CD4-positive, alpha-beta T cell treated with Interleukin-17A for 4 hours (primary cell): ENCODE results near the gene NFIA.
"Not testable (repeated sequence)": the region's sequence is repeated elsewhere in the genome, so short reads cannot be mapped to it uniquely, and the experiment has no call there.

Source experiments
- DNase-seq: peaks from one replicate; pipeline ENCODE4 v3.0.0-alpha.2; 2020; ENCODE audit warnings: mixed read lengths

Gene NFIA

DNA sequence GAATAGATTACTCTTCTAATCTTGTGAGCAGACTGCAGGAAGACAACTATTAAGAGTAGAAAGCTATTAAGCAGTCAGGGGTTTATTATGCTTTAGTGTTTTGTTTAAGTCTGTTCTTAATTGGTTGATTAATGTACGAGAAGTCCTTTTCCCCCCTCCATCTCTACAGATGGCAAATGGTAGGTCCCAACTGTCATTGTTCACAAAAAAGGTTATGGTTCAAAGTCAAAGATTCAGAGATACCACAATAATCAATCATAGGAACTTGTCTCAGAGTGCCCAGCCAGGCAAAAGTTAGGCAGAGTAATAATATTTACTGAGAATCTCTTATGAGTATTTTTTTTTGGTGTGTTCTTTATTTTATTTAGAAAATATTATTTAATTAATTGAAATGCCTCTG lies 26.8 kb downstream of the NFIA start:
- DNase-seq: no peak

DNA sequence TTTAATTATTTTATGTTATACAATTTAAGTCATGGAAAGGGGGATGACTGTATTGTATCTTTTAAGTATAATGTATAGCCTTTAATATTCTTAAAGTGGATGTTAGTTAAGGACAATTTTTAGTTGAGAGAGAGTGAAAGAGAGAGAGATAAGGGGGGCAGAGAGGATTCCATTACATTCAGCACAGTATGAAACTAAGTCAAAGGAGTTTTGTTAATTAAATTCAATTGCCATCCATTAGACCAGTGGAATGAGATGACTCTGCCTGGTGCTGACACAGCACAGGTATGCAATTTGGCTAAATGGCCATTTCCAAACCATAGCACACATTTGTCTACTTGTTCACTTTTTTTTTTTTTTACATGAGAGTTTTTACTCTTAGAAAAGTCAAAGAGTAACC lies 27.5 kb downstream of the NFIA start:
- no peak for DNase-seq

DNA sequence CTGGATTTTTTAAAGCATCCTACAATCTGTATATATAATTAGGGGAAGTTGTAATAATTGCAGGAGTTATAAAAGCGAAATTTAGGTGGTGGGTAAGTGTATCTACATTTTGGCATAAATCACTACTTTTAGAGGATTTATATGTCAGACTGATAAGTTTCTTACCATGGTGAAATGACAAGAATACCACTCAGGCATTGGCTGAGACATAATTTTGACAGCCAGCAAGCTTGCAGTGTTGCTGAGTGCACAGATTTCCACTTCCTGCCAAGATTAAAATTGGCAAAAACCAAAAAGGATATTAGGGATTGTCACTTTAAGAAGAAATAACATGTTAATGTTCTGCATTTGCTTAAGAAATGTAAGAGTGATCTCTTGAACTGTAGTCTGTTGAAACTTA lies 28.2 kb downstream of the NFIA start:
- no peak for DNase-seq

DNA sequence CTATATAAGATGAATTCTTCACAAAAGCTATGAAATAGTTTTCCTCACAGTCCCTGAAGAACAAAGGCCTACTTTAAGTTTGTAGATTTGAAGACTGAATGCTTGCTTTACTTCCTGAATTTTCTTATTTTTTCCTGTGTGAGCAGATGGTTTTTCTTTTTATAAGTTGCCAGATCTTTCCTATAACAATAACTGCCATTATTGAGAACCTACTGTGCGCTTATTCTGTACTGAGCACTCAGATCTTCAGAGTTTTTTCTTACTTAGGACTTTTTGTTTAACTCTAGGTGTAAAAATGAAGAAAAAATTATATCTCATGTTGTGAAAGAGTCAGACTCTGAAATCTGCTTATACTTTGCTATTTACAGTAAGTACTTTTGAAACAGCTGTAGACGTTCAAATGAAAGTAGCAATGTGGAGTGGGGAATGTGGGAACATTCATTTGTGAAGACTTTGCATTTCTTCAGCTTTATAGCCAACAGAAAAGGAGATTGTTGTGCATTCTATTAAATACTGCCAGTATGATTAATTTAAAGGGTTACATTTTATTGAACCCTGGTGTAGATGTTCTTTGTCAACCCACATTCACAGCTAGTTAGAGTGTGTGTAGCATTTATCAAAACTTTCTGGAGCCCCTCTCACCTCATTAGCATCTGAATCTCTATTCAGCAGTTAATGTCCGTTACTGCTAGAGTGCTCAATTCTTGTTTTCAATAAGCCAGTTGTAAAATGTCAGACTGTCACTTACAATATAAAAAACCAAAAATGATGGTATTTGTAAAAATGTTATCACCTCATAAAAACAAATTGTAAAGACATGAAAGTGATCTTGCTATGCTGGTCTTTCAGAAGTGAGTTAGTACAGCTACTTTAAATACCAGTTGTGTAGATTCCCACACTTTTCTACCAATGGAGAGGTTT lies 29.0 kb downstream of the NFIA start:
- no peak for DNase-seq

DNA sequence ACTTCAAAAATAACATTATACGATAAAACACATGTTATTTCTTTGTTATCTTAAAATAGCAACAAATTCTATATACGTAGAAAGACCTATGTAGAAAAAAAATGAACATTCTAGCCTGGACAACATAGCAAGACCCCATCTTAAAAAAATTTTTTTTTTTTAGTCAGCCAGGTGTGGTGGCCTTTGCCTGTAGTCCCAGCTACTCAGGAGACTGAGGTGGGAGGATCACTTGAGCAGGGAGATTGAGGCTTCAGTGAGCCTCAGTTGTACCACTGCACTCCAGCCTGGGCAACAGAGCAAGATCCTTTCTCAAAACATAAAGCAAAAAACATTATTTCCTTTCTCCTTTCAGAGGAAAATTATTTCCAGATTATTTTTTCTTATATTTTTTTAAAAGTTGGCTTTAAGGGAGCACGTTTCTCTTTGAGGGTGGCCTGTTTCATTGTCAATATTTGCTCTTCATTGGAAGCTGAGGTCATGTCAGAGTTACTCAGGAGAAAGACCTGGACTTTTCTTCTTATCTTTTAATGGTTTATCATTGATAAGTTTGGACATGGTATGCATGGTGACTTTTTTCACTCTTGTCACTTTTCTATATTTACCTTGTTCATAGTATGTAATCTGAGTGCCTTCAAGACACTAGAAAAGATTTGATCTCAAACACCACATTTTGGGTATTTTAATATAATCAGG lies 32.0 kb downstream of the NFIA start:
- no peak for DNase-seq

DNA sequence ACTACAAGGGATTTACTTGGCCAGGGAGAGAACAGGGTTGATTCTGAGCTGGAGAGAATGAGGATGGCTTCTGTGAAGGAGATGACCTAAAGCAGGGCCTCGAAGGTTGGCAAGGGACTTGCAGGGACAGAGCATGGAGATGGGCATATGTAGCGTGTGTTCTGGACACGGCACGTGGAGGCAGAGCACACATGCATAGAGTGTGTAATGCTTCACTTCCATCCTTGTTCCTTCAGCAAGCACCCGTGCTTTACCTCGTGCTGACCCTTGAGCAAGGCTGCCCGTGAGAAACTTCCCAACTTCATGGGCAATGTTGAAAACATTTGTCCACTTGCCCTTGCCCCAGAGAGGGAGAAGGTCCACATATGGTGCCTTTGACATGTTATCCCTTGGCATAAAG lies 33.1 kb downstream of the NFIA start:
- no peak for DNase-seq

DNA sequence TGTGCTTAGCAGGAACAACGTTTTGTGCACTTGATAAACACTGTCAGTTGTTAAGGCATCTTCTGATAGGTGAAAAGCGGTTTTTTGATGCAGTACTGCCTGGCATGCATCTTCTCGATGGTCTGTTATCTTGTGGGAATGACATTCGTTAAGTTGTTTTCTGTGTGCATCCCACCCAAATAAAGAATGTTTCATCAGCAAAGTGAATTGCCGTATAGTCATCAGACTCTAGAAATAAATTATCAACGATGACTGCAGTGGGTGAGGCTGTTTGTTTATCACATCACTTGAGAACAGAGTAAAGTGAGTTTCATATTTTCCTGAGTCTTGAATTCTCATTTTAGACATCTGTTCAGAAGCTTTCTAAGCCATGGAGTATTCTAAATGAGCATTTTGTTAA lies 34.1 kb downstream of the NFIA start:
- no peak for DNase-seq

DNA sequence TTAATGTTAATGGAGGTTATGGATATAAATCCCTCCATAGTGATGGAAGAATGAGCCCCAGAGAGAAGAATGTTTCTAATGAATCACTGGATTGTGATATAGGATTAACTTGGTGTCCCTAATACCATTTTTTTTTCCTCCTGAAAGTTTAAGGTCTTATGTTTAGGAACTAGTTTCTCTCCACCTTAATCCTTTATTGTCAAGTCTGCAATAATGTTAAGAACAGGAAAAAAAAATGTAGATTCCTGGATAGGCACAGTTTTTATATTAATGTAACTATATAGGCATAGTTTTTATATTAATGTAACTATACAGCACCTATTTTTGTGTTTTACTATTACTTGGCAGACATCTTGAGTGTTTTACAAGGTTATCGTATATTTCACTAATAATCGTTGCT lies 34.9 kb downstream of the NFIA start:
- DNase-seq: no peak

DNA sequence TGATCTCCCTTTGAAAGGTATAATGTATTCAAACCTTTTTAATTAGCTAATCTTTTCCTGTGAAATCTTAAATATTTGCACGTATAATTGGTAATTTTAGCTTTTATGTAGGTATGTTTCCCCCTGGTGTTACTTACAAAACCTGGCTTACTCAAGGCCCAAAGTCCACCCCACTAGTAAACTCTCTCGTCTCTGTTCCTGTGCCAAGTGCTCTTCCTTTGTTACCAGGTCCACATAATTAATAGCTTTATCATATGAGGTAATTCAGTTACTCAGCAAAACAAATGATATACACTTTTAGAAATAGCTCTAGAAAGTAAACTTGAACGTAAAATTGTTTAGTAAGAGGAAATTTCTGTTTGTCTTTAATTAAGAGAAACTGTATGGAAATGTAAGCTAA lies 36.7 kb downstream of the NFIA start:
- DNase-seq: no peak

DNA sequence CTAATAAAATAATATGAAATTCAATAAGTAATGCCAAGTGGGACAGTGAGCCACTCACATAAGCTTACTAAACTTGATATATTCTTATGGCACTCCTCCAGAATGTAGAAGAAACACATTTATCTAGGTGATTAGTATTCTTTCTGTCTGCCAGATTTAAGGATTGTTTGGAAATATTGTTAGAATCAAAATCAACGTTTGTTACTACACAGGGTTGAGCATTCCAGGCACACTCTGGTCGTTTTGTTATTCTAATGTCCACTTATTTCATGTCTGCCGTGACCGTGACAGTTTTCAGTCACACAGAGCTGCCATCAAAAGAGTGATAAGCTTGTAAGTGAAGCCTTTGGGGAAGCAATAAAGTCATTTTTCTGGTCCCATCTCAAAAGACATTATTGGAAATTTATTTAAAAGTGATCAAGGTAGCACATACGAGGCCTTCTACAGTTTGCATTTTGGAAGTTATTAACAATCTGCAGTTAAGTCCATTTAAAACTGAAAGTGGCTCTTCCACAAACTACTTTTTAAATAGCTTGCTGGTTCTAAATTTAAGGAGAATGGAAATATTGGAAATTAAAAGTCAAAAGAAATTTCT lies 38.0 kb downstream of the NFIA start:
- no peak for DNase-seq

DNA sequence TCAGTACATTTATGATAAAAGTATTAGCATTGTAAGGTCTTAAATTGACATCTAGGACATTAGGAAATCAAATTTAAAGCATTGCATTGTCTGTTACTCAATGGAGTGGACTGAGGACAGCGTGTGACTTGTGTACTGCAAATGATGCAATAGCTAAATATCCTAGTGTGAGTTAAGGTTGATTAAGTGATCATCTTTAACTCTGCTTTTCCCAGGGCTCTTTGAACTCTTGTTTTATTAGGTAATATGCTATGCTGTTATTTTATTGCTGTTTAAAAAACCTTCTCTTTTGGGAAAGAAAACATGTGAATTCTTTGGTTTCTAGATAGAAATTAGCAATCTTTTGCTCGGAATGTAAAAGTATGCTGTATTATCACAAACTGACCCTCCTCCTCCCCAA lies 38.6 kb downstream of the NFIA start:
- DNase-seq: no peak

DNA sequence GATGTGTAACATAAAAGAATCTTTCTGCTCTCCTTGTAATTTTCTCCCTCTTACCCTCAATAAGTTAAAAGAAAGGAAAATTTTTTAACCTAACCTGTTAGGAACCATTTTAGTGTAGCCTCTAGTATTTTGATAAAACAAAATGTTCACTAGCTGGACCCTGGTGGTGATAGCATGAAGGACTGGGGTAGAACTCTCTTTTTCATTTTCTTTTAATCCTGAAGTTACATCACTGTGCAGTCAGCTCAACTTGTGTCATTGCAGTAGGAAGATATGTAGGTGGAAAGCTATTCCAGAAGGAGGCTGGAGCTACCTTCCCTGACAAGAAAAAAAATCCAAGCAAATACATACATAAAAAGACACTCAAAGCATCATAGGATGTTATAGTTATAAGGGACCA lies 39.3 kb downstream of the NFIA start:
- no peak for DNase-seq

DNA sequence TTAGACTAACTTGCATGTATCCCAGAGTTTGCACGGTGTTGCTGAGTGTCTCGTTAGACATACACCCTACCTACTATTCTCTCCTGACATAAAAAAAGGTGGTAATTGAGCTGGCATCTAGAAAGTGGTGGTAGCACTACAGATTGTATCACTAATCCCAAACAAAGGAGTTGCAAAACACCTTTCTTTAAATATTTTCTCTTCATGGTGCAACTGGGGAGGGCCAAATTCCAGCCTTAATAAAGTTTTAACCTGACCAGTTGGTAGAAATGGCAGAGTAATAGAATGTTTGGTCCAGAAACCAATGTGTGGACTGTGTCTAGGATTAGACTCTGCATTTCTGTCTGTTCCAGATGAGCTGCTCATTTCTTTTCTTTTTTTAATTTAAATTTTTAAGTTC lies 40.0 kb downstream of the NFIA start:
- DNase-seq: no peak

DNA sequence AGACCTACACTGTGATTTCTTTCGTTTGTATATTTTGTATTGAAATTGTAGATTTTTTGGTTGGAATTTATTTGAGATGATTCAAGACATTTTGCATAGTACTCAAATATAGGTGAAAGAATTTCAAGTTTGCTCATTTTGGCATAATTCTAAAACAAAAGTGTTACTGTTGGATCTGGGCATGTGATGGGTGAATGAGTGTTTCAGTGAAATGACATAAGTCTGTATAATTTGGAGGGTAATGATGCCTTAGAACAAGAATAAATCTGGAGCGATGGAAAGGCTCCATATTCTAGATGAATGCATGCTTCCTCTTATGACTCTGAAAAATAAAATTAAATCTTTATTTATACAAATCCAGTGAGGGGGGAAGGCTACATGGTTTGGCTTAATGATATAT lies 41.0 kb downstream of the NFIA start:
- no peak for DNase-seq

DNA sequence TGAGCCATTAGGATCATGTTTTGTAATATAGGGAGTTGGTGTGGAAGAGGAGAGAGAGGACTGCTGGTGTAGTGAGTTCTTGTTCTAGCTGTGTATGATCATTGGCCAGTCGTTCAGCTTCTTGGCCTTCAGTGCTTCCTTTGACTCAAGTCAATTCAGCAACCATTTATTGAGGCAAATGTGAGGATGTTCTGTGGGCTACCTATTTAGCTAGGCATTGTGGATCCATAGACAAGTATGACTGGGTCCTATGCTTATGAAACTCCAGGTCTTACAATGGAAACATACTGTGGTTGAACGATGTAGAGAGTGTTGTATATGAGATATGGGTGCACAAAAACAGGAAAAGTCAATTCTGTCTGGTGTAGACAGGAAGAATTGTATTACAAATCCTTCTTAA lies 41.7 kb downstream of the NFIA start:
- DNase-seq: no peak

DNA sequence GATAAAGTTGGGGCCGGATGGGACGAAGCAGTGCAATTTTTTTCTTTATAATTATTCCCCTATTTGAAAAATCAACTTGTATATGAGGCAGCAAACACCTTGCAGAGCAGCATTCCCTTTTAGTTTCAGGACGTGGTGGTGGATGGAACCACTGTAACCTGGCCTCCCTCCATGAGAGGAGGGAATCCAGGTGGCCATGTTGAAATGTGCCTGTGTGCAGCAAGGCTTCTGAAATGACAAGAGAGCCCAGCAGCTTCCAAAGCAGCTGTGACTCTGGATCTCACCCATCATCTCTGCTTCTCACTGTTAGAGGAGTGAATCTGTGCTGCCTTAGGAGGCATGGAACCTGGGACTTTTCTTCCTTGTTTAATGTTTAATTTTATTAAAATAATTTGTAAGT lies 42.3 kb downstream of the NFIA start:
- DNase-seq: no peak

DNA sequence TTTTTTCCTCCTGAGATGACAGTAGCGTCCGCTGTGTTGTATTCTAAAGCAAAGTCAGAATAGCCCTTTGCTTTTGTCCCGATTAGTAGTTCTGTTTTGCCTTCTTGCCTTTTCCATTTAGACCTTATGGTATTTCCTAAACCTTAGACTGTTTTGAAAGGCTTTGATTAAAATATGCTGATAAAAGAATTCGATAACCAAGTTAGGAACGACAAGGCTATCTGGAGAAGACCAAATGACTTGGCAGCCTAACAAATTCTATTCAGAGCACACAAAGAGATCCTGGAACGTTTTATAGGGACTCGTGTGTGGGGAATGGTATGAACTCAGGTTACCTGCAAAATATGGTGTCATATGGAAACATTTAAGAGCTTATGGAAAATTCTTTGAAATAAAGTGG lies 42.9 kb downstream of the NFIA start:
- no peak for DNase-seq

DNA sequence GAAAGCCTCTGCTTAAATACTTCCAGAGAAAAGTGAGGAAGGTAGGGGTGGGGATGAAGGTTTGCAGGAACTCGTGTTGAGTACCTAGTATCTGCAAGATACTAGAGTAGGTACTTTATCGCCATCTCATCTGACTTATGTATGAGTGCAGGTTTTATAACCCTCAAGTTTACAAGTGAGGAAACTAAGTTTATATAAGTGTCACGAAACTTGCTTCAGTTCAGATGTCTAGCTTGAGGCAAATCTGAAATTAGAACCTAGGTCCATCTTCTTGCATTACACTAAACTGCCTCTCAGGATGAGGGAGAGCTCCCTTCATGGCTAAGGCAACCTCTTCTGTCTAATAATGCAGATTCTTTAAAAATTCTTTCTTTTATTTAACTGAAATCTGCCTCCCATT lies 43.5 kb downstream of the NFIA start:
- DNase-seq: no peak

DNA sequence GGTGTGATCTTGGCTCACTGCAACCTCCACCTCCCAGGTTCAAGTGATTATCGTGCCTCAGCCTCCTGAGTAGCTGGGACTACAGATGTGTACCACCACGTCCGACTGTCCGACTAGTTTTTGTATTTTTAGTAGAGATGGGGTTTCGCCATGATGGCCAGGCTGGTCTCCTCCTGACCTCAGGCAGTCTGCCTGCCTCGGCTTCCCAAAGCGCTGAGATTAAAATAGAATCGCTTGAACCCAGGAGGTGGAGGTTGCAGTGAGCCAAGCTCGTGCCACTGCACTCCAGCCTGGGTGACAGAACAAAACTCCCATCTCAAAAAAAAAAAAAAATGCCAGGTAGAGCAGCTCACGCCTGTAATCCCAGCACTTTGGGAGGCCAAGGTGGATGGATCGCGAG lies 44.5 kb downstream of the NFIA start:
- not testable (repeated sequence) for DNase-seq

DNA sequence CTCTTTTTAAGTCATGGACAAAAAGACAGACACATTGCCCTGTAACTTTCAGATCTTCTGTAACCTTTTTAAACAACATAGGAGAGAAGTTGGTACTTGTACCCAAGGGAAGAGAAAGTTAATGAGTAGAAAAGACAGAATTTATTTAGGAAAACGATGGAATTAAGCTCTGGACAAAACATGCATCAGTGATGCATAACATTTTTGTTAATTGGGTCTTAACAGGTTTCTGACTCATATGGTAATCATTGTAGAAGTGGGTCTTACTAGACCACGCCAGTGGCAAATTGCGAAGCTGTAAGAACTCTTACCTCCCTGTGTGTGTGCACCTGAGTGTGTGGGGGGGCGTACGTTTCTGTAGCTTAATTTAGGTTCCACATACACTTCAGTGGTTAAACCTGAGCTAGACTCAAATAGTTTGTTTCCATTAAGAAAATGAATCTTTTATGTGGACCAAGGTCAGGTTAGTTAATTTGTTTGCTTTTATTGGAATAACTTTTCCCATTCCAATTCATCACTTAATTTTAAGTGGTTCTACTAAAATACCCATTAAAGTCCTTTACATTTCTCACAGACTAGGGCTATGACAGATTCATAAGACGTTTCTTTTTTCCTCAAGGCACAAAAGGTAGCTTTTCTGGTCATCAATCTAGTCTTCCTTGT lies 48.1 kb downstream of the NFIA start:
- DNase-seq: no peak

DNA sequence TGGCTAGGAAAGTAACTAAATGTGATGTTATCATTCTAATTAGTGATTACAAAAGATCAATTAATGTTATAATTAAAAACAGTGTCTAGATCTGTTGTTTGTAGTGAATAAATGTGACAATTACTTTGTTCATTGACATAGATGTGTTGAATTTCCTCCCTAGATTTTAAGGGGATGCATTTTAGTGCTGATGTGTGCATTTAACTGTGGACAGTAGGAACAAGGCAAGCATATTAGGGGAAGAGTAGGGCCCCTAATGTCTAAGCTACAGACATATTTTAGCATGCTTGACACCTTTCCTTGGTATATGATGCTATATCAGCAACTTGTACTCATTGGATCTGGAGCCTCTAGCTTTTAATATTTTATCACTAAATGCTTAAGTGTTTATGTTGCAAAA lies 48.9 kb downstream of the NFIA start:
- DNase-seq: no peak

DNA sequence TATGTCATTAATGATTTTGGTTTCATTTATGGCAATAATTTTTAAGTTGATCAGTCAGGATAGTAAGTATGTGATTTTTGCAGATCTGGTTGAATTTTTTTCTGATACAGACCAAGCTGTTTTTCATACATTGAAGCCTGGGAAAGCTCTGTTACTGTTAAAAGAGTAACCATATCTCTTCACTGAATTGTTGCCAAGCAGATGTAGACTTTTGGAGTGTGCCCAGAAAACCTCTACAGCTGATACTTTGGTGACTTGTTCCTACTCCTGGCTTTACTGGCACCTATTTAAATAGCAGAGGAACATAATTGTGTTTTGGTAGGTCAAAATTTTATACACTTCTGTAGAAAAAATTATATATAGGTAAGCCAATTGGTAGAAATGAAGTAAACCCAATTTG lies 49.4 kb downstream of the NFIA start:
- no peak for DNase-seq

DNA sequence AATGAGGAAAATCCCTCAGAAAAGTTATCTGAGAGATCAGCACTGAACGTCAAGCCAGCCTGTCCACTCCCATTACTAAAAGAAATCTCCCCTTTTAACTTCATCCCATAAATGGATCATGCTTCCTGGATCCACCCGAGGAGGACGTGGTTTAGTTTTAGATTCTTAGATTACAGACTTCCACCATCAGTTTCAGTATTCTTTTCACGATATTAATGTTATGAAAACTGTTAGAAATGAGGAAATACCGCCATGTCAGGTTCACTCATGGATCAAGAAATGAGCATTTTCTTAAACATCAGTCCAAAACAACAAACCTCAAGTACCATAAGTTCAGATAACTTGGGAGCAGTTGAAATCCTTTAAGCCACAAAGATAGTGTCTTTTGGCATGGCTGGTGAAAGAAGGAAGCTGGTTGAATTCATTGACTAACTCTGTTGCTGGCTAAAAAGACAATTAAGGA lies 49.8 kb downstream of the NFIA start:
- DNase-seq: no peak
